ENCODE measurements around the gene CALML3. TPM values are rescaled to one million over a fixed set of nuclear protein-coding genes. Genes with fewer than 3 reads are reported as not detected.

The CALML3 gene
- total RNA-seq, 1 experiment from 2014 or later, result not detected

DNA sequence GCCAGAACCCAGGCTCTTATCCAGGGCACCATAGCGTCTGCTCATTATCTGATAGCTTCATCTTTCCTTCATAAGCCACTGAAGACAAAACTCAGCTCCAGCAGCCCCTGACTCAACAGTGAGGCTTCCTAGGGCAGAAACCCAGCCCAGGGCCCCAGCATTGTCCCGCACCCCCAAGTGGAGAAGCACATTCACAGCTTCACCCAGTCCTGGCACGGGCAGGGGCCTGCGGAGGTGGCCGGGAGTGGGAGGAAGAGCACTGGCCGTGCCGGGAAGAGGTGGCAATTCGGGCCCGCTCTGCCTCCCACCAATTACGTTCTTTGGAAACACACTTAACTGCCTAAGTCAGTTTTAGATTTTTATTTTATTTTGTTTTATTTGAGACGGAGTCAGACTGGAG, 15.1 kb upstream of the CALML3 start:
- Histone ChIP-seq H3K4me2 (ENCODE audit: insufficient read depth, insufficient read length, low read length) (no peak overlapping the region), H2BK120ac (ENCODE audit: low read depth, low read length, poor library complexity, severe bottlenecking) (no peak overlapping the region), H2AFZ (ENCODE audit: low read length) (no peak overlapping the region), H4K91ac (ENCODE audit: insufficient read length, low read depth, low read length) (no peak overlapping the region), H3K9me3 (ENCODE audit: control insufficient read depth, low read depth, low read length) (no peaks in the 10 kb centered on the region), H2BK12ac (ENCODE audit: insufficient read length, low read depth, low read length) (no peak overlapping the region), H2AK5ac (ENCODE audit: insufficient read length, low read length) (no peak overlapping the region), H2BK20ac (ENCODE audit: low read depth, low read length, poor library complexity, severe bottlenecking) (no peak overlapping the region), H3K4ac (ENCODE audit: low read depth, low read length) (no peak overlapping the region), H3K79me2 (ENCODE audit: insufficient read depth, low read length) (no peaks in the 10 kb centered on the region), H4K8ac (replicated peaks; ENCODE audit: insufficient read length, low read depth, low read length) (no peak overlapping the region), H2BK5ac (ENCODE audit: insufficient read length, low read length) (no peak overlapping the region), H3K56ac (ENCODE audit: insufficient read length, low read depth, low read length) (no peak overlapping the region), H4K20me1 (ENCODE audit: control insufficient read depth, insufficient read depth, insufficient read length) (no peaks in the 10 kb centered on the region), H3K4me1 (ENCODE audit: insufficient read depth, low read length) (no peaks in the 10 kb centered on the region), H3K27me3 (ENCODE audit: insufficient read depth, low read length) (no peaks in the 10 kb centered on the region), H3K23ac (ENCODE audit: insufficient read length, low read depth, low read length) (no peak overlapping the region), H3K79me1 (ENCODE audit: insufficient read depth, low read depth, low read length, poor library complexity, severe bottlenecking) (no peaks in the 10 kb centered on the region), H2BK15ac (ENCODE audit: low read depth, low read length) (no peak overlapping the region), H3K18ac (ENCODE audit: insufficient read length, low read depth, low read length) (no peak overlapping the region), H3K9ac (ENCODE audit: extremely low read depth, insufficient read length, low read length) (no peak overlapping the region), H3K23me2 (ENCODE audit: insufficient read length, low read depth, low read length, poor library complexity, severe bottlenecking) (no peaks in the 10 kb centered on the region), H3K27ac (ENCODE audit: insufficient read length, low read depth, low read length) (no peak overlapping the region), H3K14ac (ENCODE audit: insufficient read depth, low read length) (no peak overlapping the region), H4K5ac (ENCODE audit: insufficient read length, low read depth, low read length) (no peak overlapping the region), H3T11ph (ENCODE audit: low read length) (no peak overlapping the region)
- WGBS (ENCODE audit: extremely low coverage, insufficient read length, low lambda C conversion rate), result no CpG with 5 or more reads among the region's 11 CpGs
- peaks cover 2% of the 10 kb centered on the region for H3K27me3 Mint-ChIP-seq (ENCODE audit: low read depth)
- TF ChIP-seq, protein P1, sequence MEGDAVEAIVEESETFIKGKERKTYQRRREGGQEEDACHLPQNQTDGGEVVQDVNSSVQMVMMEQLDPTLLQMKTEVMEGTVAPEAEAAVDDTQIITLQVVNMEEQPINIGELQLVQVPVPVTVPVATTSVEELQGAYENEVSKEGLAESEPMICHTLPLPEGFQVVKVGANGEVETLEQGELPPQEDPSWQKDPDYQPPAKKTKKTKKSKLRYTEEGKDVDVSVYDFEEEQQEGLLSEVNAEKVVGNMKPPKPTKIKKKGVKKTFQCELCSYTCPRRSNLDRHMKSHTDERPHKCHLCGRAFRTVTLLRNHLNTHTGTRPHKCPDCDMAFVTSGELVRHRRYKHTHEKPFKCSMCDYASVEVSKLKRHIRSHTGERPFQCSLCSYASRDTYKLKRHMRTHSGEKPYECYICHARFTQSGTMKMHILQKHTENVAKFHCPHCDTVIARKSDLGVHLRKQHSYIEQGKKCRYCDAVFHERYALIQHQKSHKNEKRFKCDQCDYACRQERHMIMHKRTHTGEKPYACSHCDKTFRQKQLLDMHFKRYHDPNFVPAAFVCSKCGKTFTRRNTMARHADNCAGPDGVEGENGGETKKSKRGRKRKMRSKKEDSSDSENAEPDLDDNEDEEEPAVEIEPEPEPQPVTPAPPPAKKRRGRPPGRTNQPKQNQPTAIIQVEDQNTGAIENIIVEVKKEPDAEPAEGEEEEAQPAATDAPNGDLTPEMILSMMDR (conservative IDR thresholded peaks at IDR 0.05), result no peak
- H3K27ac Mint-ChIP-seq, result no peak overlapping the region
- no peaks in the 10 kb centered on the region for H3K9me3 Mint-ChIP-seq
- H3K36me3 Mint-ChIP-seq (ENCODE audit: insufficient read depth in 1 of 3, low read depth in 3 of 3), result no peaks in the 10 kb centered on the region
- no peak overlapping the region for H3K4me3 Mint-ChIP-seq
- H3K4me1 Mint-ChIP-seq, result peaks cover 9 to 20% of the 10 kb centered on the region in 2 experiments
- no peak for DNase-seq

Measured in H9 (cell line).